ENCODE data around the gene INKA1. TPM values are rescaled to one million over a fixed set of nuclear protein-coding genes. Genes with fewer than 3 reads are reported as not detected.
A peak's percentile ranks its signal among the peaks of the same experiment; 100 is the strongest.
"Not testable (repeated sequence)": the region's sequence is repeated elsewhere in the genome, so short reads cannot be mapped to it uniquely, and the experiment has no call there.

The INKA1 gene
- total RNA-seq, 1 experiment from 2014 or later, result not detected

GRCh38 chr3:49779358-49780079, 23.5 kb upstream of the INKA1 start:
- POLR2A ChIA-PET, result no interaction called here
- no TSS peak for BruUV-seq (replicated peaks)
- peak overlapping the region; percentile 73 for H3K27ac Mint-ChIP-seq (ENCODE audit: unreplicated experiment)

GRCh38 chr3:49780080-49780974, 22.7 kb upstream of the INKA1 start:
- H3K27me3 Mint-ChIP-seq (ENCODE audit: insufficient read depth, unreplicated experiment), result no peaks in the 10 kb centered on the region
- intact Hi-C loops (cut with micrococcal nuclease; ENCODE audit: unreplicated experiment), result no loop called here
- H3K9me3 Mint-ChIP-seq (ENCODE audit: unreplicated experiment), result no peaks in the 10 kb centered on the region
- BruUV-seq (replicated peaks), result no TSS peak
- ChIA-PET POLR2A (no interaction called here), CTCF (no interaction called here)
- H3K4me3 Mint-ChIP-seq (ENCODE audit: unreplicated experiment), result no peak overlapping the region
- no peaks in the 10 kb centered on the region for H3K9me3 ChIP-seq
- TF ChIP-seq CTCF (IDR thresholded peaks at IDR 0.05; ENCODE audit: insufficient read depth in 1 of 2, low read depth in 1 of 2, low read length in 1 of 2, severe bottlenecking in 1 of 2, unreplicated experiment in 1 of 2), result no peak
- peaks cover 14% of the 10 kb centered on the region for H3K4me1 Mint-ChIP-seq (ENCODE audit: low read depth, unreplicated experiment)
- peaks cover 4% of the 10 kb centered on the region for H3K36me3 ChIP-seq (ENCODE audit: control insufficient read depth, insufficient read depth, low read length)
- no peak for DNase-seq
- H3K27me3 ChIP-seq (replicated peaks; ENCODE audit: control insufficient read depth, insufficient read depth, low read length), result no peaks in the 10 kb centered on the region
- H3K4me1 ChIP-seq, result peaks cover 22% of the 10 kb centered on the region
- peak overlapping the region; percentile 73 for H3K27ac Mint-ChIP-seq (ENCODE audit: unreplicated experiment)
- H3K36me3 Mint-ChIP-seq (ENCODE audit: insufficient read depth, unreplicated experiment), result peaks cover 50% of the 10 kb centered on the region
- no peak overlapping the region for H3K4me3 ChIP-seq (ENCODE audit: low read depth, low read length)

More at GRCh38 chr3:49779358-49780079, 23.5 kb upstream of the INKA1 start:
- H3K27me3 ChIP-seq (replicated peaks; ENCODE audit: control insufficient read depth, insufficient read depth, low read length), result no peaks in the 10 kb centered on the region
- no peaks in the 10 kb centered on the region for H3K9me3 Mint-ChIP-seq (ENCODE audit: unreplicated experiment)
- H3K36me3 ChIP-seq (ENCODE audit: control insufficient read depth, insufficient read depth, low read length), result peaks cover 4% of the 10 kb centered on the region
- H3K27me3 Mint-ChIP-seq (ENCODE audit: insufficient read depth, unreplicated experiment), result no peaks in the 10 kb centered on the region
- CTCF ChIA-PET, result no interaction called here
- H3K9me3 ChIP-seq, result no peaks in the 10 kb centered on the region
- no peak overlapping the region for H3K4me3 ChIP-seq (ENCODE audit: low read depth, low read length)
- peaks cover 50% of the 10 kb centered on the region for H3K36me3 Mint-ChIP-seq (ENCODE audit: insufficient read depth, unreplicated experiment)
- no peak overlapping the region for H3K4me3 Mint-ChIP-seq (ENCODE audit: unreplicated experiment)
- DNase-seq, result no peak
- TF ChIP-seq CTCF (IDR thresholded peaks at IDR 0.05; ENCODE audit: insufficient read depth in 1 of 2, low read depth in 1 of 2, low read length in 1 of 2, severe bottlenecking in 1 of 2, unreplicated experiment in 1 of 2), result no peak
- H3K4me1 ChIP-seq, result peaks cover 22% of the 10 kb centered on the region
- intact Hi-C loops (cut with micrococcal nuclease; ENCODE audit: unreplicated experiment), result no loop called here
- peaks cover 14% of the 10 kb centered on the region for H3K4me1 Mint-ChIP-seq (ENCODE audit: low read depth, unreplicated experiment)

GRCh38 chr3:49780975-49781365, 22.1 kb upstream of the INKA1 start:
- ChIA-PET POLR2A (interaction anchor here (1.0 kb wide), 1 partner anchor 57 kb away, joined by 3 read pairs; the partner anchor contains the start of gene GMPPB), CTCF (interaction anchor here (0.6 kb wide), 1 partner anchor 10 kb away, joined by 3 read pairs; no protein-coding TSS in a partner anchor)
- H3K27me3 Mint-ChIP-seq (ENCODE audit: insufficient read depth, unreplicated experiment); DNase-seq; H3K9me3 ChIP-seq; BruUV-seq (replicated peaks); H3K27me3 ChIP-seq (replicated peaks; ENCODE audit: control insufficient read depth, insufficient read depth, low read length); H3K4me3 ChIP-seq (ENCODE audit: low read depth, low read length); H3K36me3 ChIP-seq (ENCODE audit: control insufficient read depth, insufficient read depth, low read length); intact Hi-C loops (cut with micrococcal nuclease; ENCODE audit: unreplicated experiment); H3K9me3 Mint-ChIP-seq (ENCODE audit: unreplicated experiment); H3K4me3 Mint-ChIP-seq (ENCODE audit: unreplicated experiment): not testable (repeated sequence)
- H3K4me1 Mint-ChIP-seq (ENCODE audit: low read depth, unreplicated experiment), result peaks cover 14% of the 10 kb centered on the region
- H3K36me3 Mint-ChIP-seq (ENCODE audit: insufficient read depth, unreplicated experiment), result peaks cover 50% of the 10 kb centered on the region
- H3K27ac Mint-ChIP-seq (ENCODE audit: unreplicated experiment), result peak overlapping the region; percentile 73
- H3K4me1 ChIP-seq, result peaks cover 22% of the 10 kb centered on the region
